Thyroid gland (tissue), 4 donors: ENCODE data around the gene PALLD.

ENCODE experiments used
- POLR2A ChIP-seq, 2 donors: fragments of 450-650 bp; IDR thresholded peaks; one replicate each; pipeline ENCODE4 v1.6.1; 2017; ENCODE audit warnings: antibody characterized with exemption in 2 of 2, mild to moderate bottlenecking in 2 of 2, moderate library complexity in 1 of 2
- TF ChIP-seq, protein P1 (sequence below), 6 experiments: fragments of 200-600 bp in 3 of 6; fragments of 450-650 bp in 3 of 6; sonication (generic) in 3 of 6; IDR thresholded peaks; one replicate each; pipeline ENCODE4 v1.5.1; 2016 to 2019; ENCODE audit warnings: antibody characterized with exemption in 6 of 6, mild to moderate bottlenecking in 2 of 6, inconsistent platforms in 1 of 6, moderate library complexity in 1 of 6

DNA sequence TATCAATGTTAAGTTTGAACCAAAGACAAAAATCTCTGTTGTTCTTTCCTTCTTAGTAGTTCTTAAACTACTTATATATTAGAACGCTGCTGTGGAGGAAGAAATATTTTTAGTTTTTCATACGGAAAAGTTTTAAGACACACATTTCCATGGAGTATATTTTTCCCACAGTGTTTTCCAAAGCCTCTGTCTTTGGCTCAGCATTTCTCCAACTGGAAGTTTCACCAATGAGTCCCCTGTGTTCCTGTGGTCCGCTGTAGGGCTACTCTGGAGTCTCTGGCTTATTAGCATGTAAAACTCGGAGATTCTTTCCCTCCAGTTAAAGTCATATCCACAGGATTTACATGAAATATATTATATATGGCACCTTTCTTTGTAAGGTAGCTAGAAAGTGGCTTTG, 264.2 kb downstream of the PALLD start:
- no peak for TF ChIP-seq POLR2A (IDR thresholded peaks at IDR 0.05)
- TF ChIP-seq, protein P1, sequence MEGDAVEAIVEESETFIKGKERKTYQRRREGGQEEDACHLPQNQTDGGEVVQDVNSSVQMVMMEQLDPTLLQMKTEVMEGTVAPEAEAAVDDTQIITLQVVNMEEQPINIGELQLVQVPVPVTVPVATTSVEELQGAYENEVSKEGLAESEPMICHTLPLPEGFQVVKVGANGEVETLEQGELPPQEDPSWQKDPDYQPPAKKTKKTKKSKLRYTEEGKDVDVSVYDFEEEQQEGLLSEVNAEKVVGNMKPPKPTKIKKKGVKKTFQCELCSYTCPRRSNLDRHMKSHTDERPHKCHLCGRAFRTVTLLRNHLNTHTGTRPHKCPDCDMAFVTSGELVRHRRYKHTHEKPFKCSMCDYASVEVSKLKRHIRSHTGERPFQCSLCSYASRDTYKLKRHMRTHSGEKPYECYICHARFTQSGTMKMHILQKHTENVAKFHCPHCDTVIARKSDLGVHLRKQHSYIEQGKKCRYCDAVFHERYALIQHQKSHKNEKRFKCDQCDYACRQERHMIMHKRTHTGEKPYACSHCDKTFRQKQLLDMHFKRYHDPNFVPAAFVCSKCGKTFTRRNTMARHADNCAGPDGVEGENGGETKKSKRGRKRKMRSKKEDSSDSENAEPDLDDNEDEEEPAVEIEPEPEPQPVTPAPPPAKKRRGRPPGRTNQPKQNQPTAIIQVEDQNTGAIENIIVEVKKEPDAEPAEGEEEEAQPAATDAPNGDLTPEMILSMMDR (IDR thresholded peaks at IDR 0.05) = no peak
